ENCODE results near the gene IL31.

- TF ChIP-seq CTCF (IDR thresholded peaks at IDR 0.05) = no peak
- TF ChIP-seq REST (IDR thresholded peaks at IDR 0.05; ENCODE audit: insufficient read depth in 1 of 2, low read depth in 2 of 2, low read length in 1 of 2) = no peak
- TF ChIP-seq POLR2AphosphoS5 (IDR thresholded peaks at IDR 0.05; ENCODE audit: low read depth, low read length) = no peak
These were observed 5.5 kb downstream of the IL31 start for GRCh38 chr12:122168492-122168891.
